Pancreas (tissue), 10 donors: ENCODE measurements around the gene KCNMB4. TPM values are rescaled to one million over a fixed set of nuclear protein-coding genes. Genes with fewer than 3 reads are reported as not detected.

Experiments
- ATAC-seq, 4 donors: fragments of 200-7000 bp; cut with Tn5 transposase; one replicate each; pipeline versions ENCODE4 v1.8.0 to v1.9.1; 2020; ENCODE audit warnings: mild to moderate bottlenecking in 4 of 4, moderate library complexity in 4 of 4
- DNase-seq, 6 donors: peaks; one replicate each; pipeline ENCODE4 v3.0.0-alpha.2; 2020
- FAIRE-seq: peaks from 2 replicates; lab custom pipeline; 2012; peaks lifted over from hg19 to GRCh38; lab: Jason Lieb, UNC
- H3K27ac ChIP-seq, 4 donors: fragments of 200-600 bp; sonication (generic); 1 replicate in 3 of 4; 2 replicates in 1 of 4; pipeline versions ENCODE4 v1.5.0 to v1.8.0; 2020
- H3K27me3 ChIP-seq, 4 donors: fragments of 200-600 bp; one replicate each; pipeline ENCODE4 v1.8.0; 2021
- H3K36me3 ChIP-seq, 3 donors: fragments of 200-600 bp; sonication (generic) in 1 of 3; one replicate each; pipeline versions ENCODE4 v1.5.0 to v1.8.0; 2020 to 2021
- H3K4me1 ChIP-seq, 3 donors: fragments of 200-600 bp; one replicate each; pipeline ENCODE4 v1.8.0; 2021
- H3K4me3 ChIP-seq, 4 donors: fragments of 200-600 bp; sonication (generic) in 2 of 4; one replicate each; pipeline versions ENCODE4 v1.5.0 to v1.8.0; 2020 to 2021
- H3K9me3 ChIP-seq, 4 donors: fragments of 200-600 bp; one replicate each; pipeline ENCODE4 v1.8.0; 2021
- CTCF ChIP-seq, 4 donors: fragments of 200-600 bp; sonication (generic) in 3 of 4; IDR thresholded peaks; one replicate each; pipeline versions ENCODE4 v1.5.0 to v1.8.0; 2021; ENCODE audit warnings: antibody characterized with exemption in 4 of 4
- WGBS, 2 donors: extraction: QIAGEN DNeasy Blood & Tissue Kit; methylation state at CpG; one replicate each; pipeline ENCODE4 v1.1.7; 2013; 5-methylcytosine and 5-hydroxymethylcytosine counted together
- intact Hi-C, 3 donors: fragments of 100-400 bp; cut with DNase I; formaldehyde crosslinking; loops; one replicate each; pipeline versions ENCODE4 v1.11.1 to v1.14.2; 2022
- polyA plus RNA-seq, 2 donors: library from polyadenylated mRNA; stranded (reverse); fragments of 200-250 nt; gene quantifications; one replicate each; pipeline ENCODE4 v1.2.3, GENCODE V29; 2013
- total RNA-seq, 6 donors: library from RNA; stranded (reverse); fragmentation: NEBNext Ultra II Directional in 4 of 6; extraction: Animal tissue kit (Norgen Biotek cat#: 25700) in 4 of 6; gene quantifications; one replicate each; pipeline versions ENCODE4 v1.2.1 to v1.2.4, GENCODE V29; 2021 to 2023
- donor health status: healthy with polysubstance abuse.
- donor health status: DM: no; HTN: no; CAD: no; lungs with moderate emphysema.
- donor health status: DM: no; HTN: no; CAD: no.
- donor health status: control.
- donor health status: control.
- donor health status: Bipolar disorder and iron deficiency.
- donor health status: DM: yes; HTN: yes; CAD: no.
- donor health status: DM: no; HTN: no; CAD: no.
- donor health status: DM: no; HTN: no; CAD: no.
- donor health status: DM: yes; HTN: yes; CAD: no.

The KCNMB4 gene
- total and polyA plus RNA-seq, 8 donors, result 0.12 to 1.1 (median 0.33) TPM

GRCh38 chr12:70449074-70449752 lies 83.1 kb downstream of the KCNMB4 start:
- no peaks in the 10 kb centered on the region for H3K27me3 ChIP-seq
- no peak overlapping the region for H3K27ac ChIP-seq
- no peak for TF ChIP-seq CTCF (IDR thresholded peaks at IDR 0.05)
- H3K4me1 ChIP-seq, result no peaks in the 10 kb centered on the region
- no peaks in the 10 kb centered on the region for H3K36me3 ChIP-seq
- WGBS, 2 donors, result 64 to 71% methylated on average over 13 of the region's 13 CpGs
- FAIRE-seq (no peak), ATAC-seq (no peak), DNase-seq (no peak)
- intact Hi-C loops, result no loop called here
- no peak overlapping the region for H3K4me3 ChIP-seq
- H3K9me3 ChIP-seq, result no peaks in the 10 kb centered on the region

- DNase-seq (no peak), ATAC-seq (no peak), FAIRE-seq (no peak)
- TF ChIP-seq CTCF (IDR thresholded peaks at IDR 0.05), result no peak
- no peak overlapping the region for H3K27ac ChIP-seq
- H3K27me3 ChIP-seq, result no peaks in the 10 kb centered on the region
- no peaks in the 10 kb centered on the region for H3K36me3 ChIP-seq
- intact Hi-C loops, result no loop called here
- H3K9me3 ChIP-seq, result no peaks in the 10 kb centered on the region
- WGBS, 2 donors, result 75 to 81% methylated on average over 2 of the region's 2 CpGs
- no peaks in the 10 kb centered on the region for H3K4me1 ChIP-seq
- no peak overlapping the region for H3K4me3 ChIP-seq
Measured at GRCh38 chr12:70449753-70450341, 83.8 kb downstream of the KCNMB4 start.

- no peak for ATAC-seq
- Histone ChIP-seq H3K27ac (no peak overlapping the region), H3K36me3 (no peaks in the 10 kb centered on the region), H3K9me3 (no peaks in the 10 kb centered on the region), H3K27me3 (no peaks in the 10 kb centered on the region), H3K4me3 (no peak overlapping the region), H3K4me1 (no peaks in the 10 kb centered on the region)
- intact Hi-C loops, result no loop called here
- 41 to 47% methylated on average over 1 of the region's 1 CpG for WGBS, 2 donors
- DNase-seq, result no peak
- no peak for FAIRE-seq
- TF ChIP-seq CTCF (IDR thresholded peaks at IDR 0.05), result no peak
Measured at GRCh38 chr12:70451528-70451927, 85.4 kb downstream of the KCNMB4 start.

- no peaks in the 10 kb centered on the region for H3K27me3 ChIP-seq
- intact Hi-C loops, result no loop called here
- TF ChIP-seq CTCF (IDR thresholded peaks at IDR 0.05), result no peak
- no peaks in the 10 kb centered on the region for H3K9me3 ChIP-seq
- H3K4me1 ChIP-seq, result no peaks in the 10 kb centered on the region
- no peaks in the 10 kb centered on the region for H3K36me3 ChIP-seq
- H3K27ac ChIP-seq, result no peak overlapping the region
- no peak for FAIRE-seq
- no peak for ATAC-seq
- no peak for DNase-seq
- no peak overlapping the region for H3K4me3 ChIP-seq
Measured at GRCh38 chr12:70456953-70457352, 90.9 kb downstream of the KCNMB4 start.

- no peaks in the 10 kb centered on the region for H3K27me3 ChIP-seq
- DNase-seq, result no peak
- no peaks in the 10 kb centered on the region for H3K4me1 ChIP-seq
- no peak for FAIRE-seq
- TF ChIP-seq CTCF (IDR thresholded peaks at IDR 0.05), result no peak
- intact Hi-C loops, result no loop called here
- H3K4me3 ChIP-seq, result no peak overlapping the region
- ATAC-seq, result no peak
- no peak overlapping the region for H3K27ac ChIP-seq
- no peaks in the 10 kb centered on the region for H3K36me3 ChIP-seq
- no peaks in the 10 kb centered on the region for H3K9me3 ChIP-seq
Measured at GRCh38 chr12:70459786-70460185, 93.7 kb downstream of the KCNMB4 start.
